ENCODE results near the gene NFIB. TPM values are rescaled to one million over a fixed set of nuclear protein-coding genes. Genes with fewer than 3 reads are reported as not detected.

Gene NFIB
- total RNA-seq, 6 experiments from 2014 or later = 0.69 to 6.2 (median 4.4) TPM

DNA sequence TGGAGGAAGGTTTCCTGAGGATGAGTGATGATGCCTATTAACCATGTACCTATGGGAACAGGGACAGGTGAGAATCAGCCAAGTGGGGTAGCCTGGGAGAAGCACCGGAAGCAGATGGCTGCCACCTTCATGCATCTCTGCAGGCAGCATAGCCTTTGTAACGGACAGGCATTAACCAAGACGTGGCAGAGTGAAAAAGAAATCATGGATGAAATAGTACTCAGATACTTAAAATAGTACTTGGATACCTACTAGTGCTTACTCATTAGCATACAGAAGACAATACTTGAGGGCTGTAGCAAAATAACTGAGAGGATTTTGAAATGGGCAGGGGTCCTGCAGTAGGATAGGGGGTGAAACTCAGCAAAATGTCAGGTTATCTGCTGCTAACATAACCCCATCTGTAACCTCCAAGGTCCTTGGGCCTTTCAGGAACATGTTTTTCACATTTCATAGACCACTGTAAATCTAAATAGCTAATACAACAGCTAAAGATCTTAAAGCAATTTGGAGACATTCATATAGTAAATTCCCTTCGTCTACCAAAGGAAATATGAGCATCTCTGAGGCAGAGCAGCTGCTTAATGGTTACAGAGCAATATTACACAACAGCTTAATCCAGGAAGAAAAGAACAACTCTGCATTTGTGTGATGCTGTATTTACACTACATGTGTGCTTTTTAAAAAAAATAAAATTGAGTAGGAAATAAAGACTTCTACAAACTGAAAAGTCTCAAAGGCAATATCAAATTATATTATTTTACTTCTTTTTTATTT, 154.3 kb downstream of the NFIB start:
- peaks cover 2% of the 10 kb centered on the region for H3K27me3 Mint-ChIP-seq (ENCODE audit: insufficient read depth)
- H3K27ac Mint-ChIP-seq = no peak overlapping the region
- no peaks in the 10 kb centered on the region; the same call in 1 of the 2 replicates for H3K9me3 Mint-ChIP-seq
- H3K36me3 Mint-ChIP-seq (ENCODE audit: low read depth) = no peaks in the 10 kb centered on the region
- no peak for DNase-seq
- peaks cover 15% of the 10 kb centered on the region; the same call in 1 of the 2 replicates for H3K4me1 Mint-ChIP-seq (ENCODE audit: low read depth)
- TF ChIP-seq, protein P1, sequence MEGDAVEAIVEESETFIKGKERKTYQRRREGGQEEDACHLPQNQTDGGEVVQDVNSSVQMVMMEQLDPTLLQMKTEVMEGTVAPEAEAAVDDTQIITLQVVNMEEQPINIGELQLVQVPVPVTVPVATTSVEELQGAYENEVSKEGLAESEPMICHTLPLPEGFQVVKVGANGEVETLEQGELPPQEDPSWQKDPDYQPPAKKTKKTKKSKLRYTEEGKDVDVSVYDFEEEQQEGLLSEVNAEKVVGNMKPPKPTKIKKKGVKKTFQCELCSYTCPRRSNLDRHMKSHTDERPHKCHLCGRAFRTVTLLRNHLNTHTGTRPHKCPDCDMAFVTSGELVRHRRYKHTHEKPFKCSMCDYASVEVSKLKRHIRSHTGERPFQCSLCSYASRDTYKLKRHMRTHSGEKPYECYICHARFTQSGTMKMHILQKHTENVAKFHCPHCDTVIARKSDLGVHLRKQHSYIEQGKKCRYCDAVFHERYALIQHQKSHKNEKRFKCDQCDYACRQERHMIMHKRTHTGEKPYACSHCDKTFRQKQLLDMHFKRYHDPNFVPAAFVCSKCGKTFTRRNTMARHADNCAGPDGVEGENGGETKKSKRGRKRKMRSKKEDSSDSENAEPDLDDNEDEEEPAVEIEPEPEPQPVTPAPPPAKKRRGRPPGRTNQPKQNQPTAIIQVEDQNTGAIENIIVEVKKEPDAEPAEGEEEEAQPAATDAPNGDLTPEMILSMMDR (IDR thresholded peaks at IDR 0.05) = no peak
- no peak overlapping the region for H3K4me3 Mint-ChIP-seq

DNA sequence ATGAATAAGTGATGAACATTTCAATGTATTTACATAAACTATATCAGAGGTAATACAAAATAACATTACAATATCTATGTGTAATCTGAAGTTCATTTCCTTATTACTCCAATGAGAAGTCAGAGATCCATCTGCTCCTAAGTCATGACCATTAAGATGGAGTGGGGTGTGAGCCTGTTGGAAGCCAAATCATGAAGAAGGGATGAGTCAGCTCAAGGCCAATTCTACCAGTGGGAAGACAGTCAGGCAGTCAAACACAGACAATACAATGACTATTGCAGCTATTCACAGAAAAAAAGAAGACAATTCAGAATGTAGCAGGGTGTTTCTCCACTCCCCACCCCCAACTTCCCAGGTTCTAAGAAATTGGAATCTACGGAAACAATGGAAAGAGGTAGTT, 155.0 kb downstream of the NFIB start:
- no peak overlapping the region for H3K4me3 Mint-ChIP-seq
- H3K27me3 Mint-ChIP-seq (ENCODE audit: insufficient read depth) = peaks cover 2% of the 10 kb centered on the region
- peaks cover 15% of the 10 kb centered on the region; the same call in 1 of the 2 replicates for H3K4me1 Mint-ChIP-seq (ENCODE audit: low read depth)
- no peaks in the 10 kb centered on the region; the same call in 1 of the 2 replicates for H3K9me3 Mint-ChIP-seq
- H3K36me3 Mint-ChIP-seq (ENCODE audit: low read depth) = no peaks in the 10 kb centered on the region
- TF ChIP-seq, protein P1 (IDR thresholded peaks at IDR 0.05) = no peak
- no peak overlapping the region for H3K27ac Mint-ChIP-seq
- no peak for DNase-seq

DNA sequence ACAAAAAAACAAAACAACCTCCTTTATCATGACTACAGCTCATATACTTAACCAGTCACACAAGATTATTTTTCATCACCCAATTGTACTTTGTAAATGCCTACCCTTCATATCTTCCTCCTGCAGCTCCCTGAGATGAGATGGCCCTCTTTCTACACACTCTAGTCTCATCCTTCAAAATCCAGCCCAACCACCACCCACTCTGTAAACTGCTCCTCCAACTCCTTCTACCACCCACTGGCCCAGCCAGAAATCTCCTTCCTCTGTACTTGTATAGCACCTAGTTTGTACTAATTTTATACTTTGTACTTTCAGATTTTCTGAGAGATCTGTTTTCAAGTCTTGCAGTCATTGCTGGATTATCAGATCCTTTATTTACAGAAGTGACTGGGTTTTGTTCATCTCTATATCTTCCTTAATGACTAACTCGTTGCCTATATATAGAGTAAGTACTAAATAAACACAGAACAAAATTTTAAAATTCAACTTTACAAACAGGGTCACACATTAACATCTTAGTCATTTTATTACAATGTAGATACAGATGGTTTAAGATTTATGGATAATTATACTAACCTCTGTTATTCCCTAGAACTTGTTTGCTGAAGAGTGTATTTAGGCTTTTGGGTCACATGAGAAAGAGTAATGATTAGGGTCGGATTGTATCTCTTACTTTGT, 155.7 kb downstream of the NFIB start:
- peaks cover 15% of the 10 kb centered on the region; the same call in 1 of the 2 replicates for H3K4me1 Mint-ChIP-seq (ENCODE audit: low read depth)
- no peaks in the 10 kb centered on the region for H3K36me3 Mint-ChIP-seq (ENCODE audit: low read depth)
- no peak for DNase-seq
- H3K9me3 Mint-ChIP-seq = no peaks in the 10 kb centered on the region; the same call in 1 of the 2 replicates
- TF ChIP-seq, protein P1 (IDR thresholded peaks at IDR 0.05) = no peak
- peaks cover 2% of the 10 kb centered on the region; the same call in 1 of the 2 replicates for H3K27me3 Mint-ChIP-seq (ENCODE audit: insufficient read depth)
- H3K4me3 Mint-ChIP-seq = no peak overlapping the region
- no peak overlapping the region for H3K27ac Mint-ChIP-seq

DNA sequence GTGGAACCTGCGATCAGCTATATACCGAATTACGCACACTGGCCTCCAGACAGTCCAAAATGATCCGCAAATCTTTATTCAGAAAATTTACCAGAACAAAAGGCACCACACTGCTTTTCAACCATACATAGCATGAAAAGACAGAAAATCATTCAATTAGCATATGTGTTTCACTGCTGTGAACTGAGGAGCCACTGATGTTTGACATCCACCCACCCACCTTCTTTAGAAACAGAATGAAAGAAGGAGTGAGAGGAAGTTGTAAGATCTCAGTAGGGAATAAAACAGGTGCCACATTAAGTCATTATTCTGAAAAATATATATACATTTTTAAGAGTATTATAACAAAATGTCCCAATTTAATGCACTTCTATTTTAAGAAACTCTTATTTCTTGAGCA, 156.8 kb downstream of the NFIB start:
- DNase-seq = no peak
- Mint-ChIP-seq H3K4me3 (no peak overlapping the region), H3K27me3 (ENCODE audit: insufficient read depth) (no peaks in the 10 kb centered on the region), H3K4me1 (ENCODE audit: low read depth) (peaks cover 15% of the 10 kb centered on the region; the same call in 1 of the 2 replicates), H3K36me3 (ENCODE audit: low read depth) (no peaks in the 10 kb centered on the region), H3K9me3 (no peaks in the 10 kb centered on the region; the same call in 1 of the 2 replicates), H3K27ac (no peak overlapping the region)
- TF ChIP-seq, protein P1 (IDR thresholded peaks at IDR 0.05) = no peak

DNA sequence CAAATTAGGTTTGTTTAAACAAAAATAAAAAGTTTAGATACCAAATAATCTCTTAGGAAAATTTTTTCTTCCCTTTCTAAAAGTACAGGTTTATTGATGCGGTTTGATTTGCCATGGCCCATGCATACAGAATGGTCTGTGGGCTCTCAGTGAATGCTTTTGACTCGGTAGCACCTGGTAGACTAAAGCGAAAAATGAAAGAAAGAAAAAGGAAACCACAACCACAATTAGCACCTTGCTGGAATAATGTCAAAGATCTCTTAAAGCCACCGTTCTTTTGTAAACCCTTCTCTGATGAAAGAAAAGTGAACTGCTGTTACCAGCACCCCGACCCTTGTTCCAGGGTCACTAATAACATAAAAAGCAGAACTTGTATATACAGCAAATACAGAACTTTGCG, 157.9 kb downstream of the NFIB start:
- no peak overlapping the region for H3K4me3 Mint-ChIP-seq
- H3K27ac Mint-ChIP-seq = no peak overlapping the region
- H3K27me3 Mint-ChIP-seq (ENCODE audit: insufficient read depth) = no peaks in the 10 kb centered on the region
- H3K9me3 Mint-ChIP-seq = no peaks in the 10 kb centered on the region; the same call in 1 of the 2 replicates
- TF ChIP-seq, protein P1 (IDR thresholded peaks at IDR 0.05) = no peak
- peaks cover 15% of the 10 kb centered on the region; the same call in 1 of the 2 replicates for H3K4me1 Mint-ChIP-seq (ENCODE audit: low read depth)
- no peaks in the 10 kb centered on the region for H3K36me3 Mint-ChIP-seq (ENCODE audit: low read depth)
- no peak for DNase-seq

Measured in HFFc6 (cell line).